Caco-2 (cell line): Measurements from ENCODE around the gene CLDN19. TPM values are rescaled to one million over a fixed set of nuclear protein-coding genes. Genes with fewer than 3 reads are reported as not detected.
"Not testable (repeated sequence)": the region's sequence is repeated elsewhere in the genome, so short reads cannot be mapped to it uniquely, and the experiment has no call there.

Experiments
- BruUV-seq: library from RNA; stranded (reverse); fragments of 400-500 nt; replicated peaks from 2 replicates; lab custom pipeline; 2021; lab: Mats Ljungman, UMichigan
- CTCF ChIA-PET: fragments of 300-600 bp; sonication (Branson Sonifier 250); formaldehyde crosslinking; loops from one replicate; lab custom pipeline; 2022; ENCODE audit warnings: antibody characterized with exemption; lab: Charles Lee
- POLR2A ChIA-PET: fragments of 300-600 bp; sonication (Branson Sonifier 250); formaldehyde crosslinking; loops from one replicate; lab custom pipeline; 2022; ENCODE audit warnings: antibody characterized with exemption; lab: Charles Lee
- DNase-seq, 2 experiments: peaks; one replicate each; pipeline versions ENCODE4 v3.0.0 to v3.0.0-alpha.2; 2020 to 2022
- H3K27me3 ChIP-seq: replicated peaks from 2 replicates; pipeline ENCODE4 v1.6.0; 2011; ENCODE audit warnings: low read length; ENCODE audit not compliant: control insufficient read depth, insufficient read depth
- H3K36me3 ChIP-seq: 2 replicates; pipeline ENCODE4 v1.5.1; 2011; ENCODE audit warnings: low read length; ENCODE audit not compliant: control insufficient read depth, insufficient read depth
- H3K4me1 ChIP-seq: fragments of 250-450 bp; sonication (Bioruptor Pico); 2 replicates; pipeline ENCODE4 v1.5.1; 2020; ENCODE audit warnings: mild to moderate bottlenecking
- H3K4me3 ChIP-seq: 2 replicates; pipeline ENCODE4 v1.5.1; 2011; ENCODE audit warnings: low read depth, mild to moderate bottlenecking, control low read depth, low read length
- H3K9me3 ChIP-seq: fragments of 250-450 bp; sonication (Bioruptor Pico); 2 replicates; pipeline ENCODE4 v1.5.1; 2020; ENCODE audit warnings: mild to moderate bottlenecking, moderate library complexity
- H3K27ac Mint-ChIP-seq: one replicate; pipeline ENCODE4 v1.8.0; 2022; ENCODE audit warnings: mixed read lengths; ENCODE audit not compliant: unreplicated experiment
- H3K27me3 Mint-ChIP-seq: one replicate; pipeline ENCODE4 v1.8.0; 2022; ENCODE audit warnings: mixed read lengths; ENCODE audit not compliant: insufficient read depth, unreplicated experiment
- H3K36me3 Mint-ChIP-seq: one replicate; pipeline ENCODE4 v1.8.0; 2022; ENCODE audit warnings: mild to moderate bottlenecking, mixed read lengths; ENCODE audit not compliant: insufficient read depth, unreplicated experiment
- H3K4me1 Mint-ChIP-seq: one replicate; pipeline ENCODE4 v1.8.0; 2022; ENCODE audit warnings: low read depth, mixed read lengths; ENCODE audit not compliant: unreplicated experiment
- H3K4me3 Mint-ChIP-seq: one replicate; pipeline ENCODE4 v1.8.0; 2022; ENCODE audit warnings: mild to moderate bottlenecking, moderate library complexity, mixed read lengths; ENCODE audit not compliant: unreplicated experiment
- H3K9me3 Mint-ChIP-seq: one replicate; pipeline ENCODE4 v1.8.0; 2022; ENCODE audit warnings: mixed read lengths; ENCODE audit not compliant: unreplicated experiment
- CTCF ChIP-seq, 2 experiments: fragments of 200-600 bp in 1 of 2; IDR thresholded peaks; 1 replicate in 1 of 2; 2 replicates in 1 of 2; pipeline versions ENCODE4 v1.5.1 to v1.8.0; 2011 to 2022; ENCODE audit warnings: antibody characterized with exemption in 1 of 2, control low read depth in 1 of 2, inconsistent platforms in 1 of 2, low read depth in 1 of 2, low read length in 1 of 2, mild to moderate bottlenecking in 1 of 2, moderate library complexity in 1 of 2; ENCODE audit not compliant: insufficient read depth in 1 of 2, severe bottlenecking in 1 of 2, unreplicated experiment in 1 of 2
- intact Hi-C: fragments of 100-400 bp; cut with micrococcal nuclease; formaldehyde crosslinking; loops from one replicate; pipeline ENCODE4 v1.10.0; 2022; ENCODE audit not compliant: unreplicated experiment
- total RNA-seq: library from RNA; stranded (reverse); gene quantifications from 2 replicates; pipeline ENCODE4 v1.2.3, GENCODE V29; 2022

The CLDN19 gene
- total RNA-seq, 1 experiment from 2014 or later: 4.0 TPM

DNA sequence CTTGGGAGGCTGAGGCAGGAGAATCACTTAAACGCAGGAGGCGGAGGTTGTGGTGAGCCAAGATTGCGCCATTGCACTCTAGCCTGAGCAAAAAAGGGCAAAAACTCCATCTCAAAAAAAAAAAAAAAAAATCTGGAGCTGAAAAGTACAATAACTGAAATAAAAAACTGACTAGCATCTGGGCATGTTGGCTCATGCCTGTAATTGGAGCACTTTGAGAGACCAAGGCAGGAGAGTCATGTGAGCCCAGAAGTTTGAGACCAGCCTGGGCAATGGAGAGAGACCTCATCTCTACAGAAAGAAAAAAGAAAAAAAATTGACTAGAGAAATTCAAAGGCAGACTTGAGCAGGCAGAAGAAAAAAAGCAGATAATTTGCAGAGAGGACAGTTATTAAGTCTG is 18.1 kb downstream of the CLDN19 start:
- no peak for DNase-seq
- ChIA-PET POLR2A (interaction anchor here (0.6 kb wide), 1 partner anchor 404 kb away, joined by 4 read pairs; no protein-coding TSS in a partner anchor), CTCF (no interaction called here)
- Histone ChIP-seq H3K27me3 (no peaks in the 10 kb centered on the region), H3K36me3 (no peaks in the 10 kb centered on the region), H3K4me3 (no peak overlapping the region), H3K9me3 (no peaks in the 10 kb centered on the region), H3K4me1 (no peaks in the 10 kb centered on the region)
- TF ChIP-seq CTCF (IDR thresholded peaks at IDR 0.05; ENCODE audit: insufficient read depth in 1 of 2, low read depth in 1 of 2, low read length in 1 of 2, severe bottlenecking in 1 of 2, unreplicated experiment in 1 of 2): no peak
- H3K36me3 Mint-ChIP-seq: peaks cover 18% of the 10 kb centered on the region
- no peaks in the 10 kb centered on the region for H3K27me3 Mint-ChIP-seq
- H3K4me3 Mint-ChIP-seq: no peak overlapping the region
- BruUV-seq: no TSS peak
- H3K9me3 Mint-ChIP-seq: no peaks in the 10 kb centered on the region
- peak overlapping the region; percentile 69 for H3K27ac Mint-ChIP-seq
- no peaks in the 10 kb centered on the region for H3K4me1 Mint-ChIP-seq
- intact Hi-C loops: no loop called here

DNA sequence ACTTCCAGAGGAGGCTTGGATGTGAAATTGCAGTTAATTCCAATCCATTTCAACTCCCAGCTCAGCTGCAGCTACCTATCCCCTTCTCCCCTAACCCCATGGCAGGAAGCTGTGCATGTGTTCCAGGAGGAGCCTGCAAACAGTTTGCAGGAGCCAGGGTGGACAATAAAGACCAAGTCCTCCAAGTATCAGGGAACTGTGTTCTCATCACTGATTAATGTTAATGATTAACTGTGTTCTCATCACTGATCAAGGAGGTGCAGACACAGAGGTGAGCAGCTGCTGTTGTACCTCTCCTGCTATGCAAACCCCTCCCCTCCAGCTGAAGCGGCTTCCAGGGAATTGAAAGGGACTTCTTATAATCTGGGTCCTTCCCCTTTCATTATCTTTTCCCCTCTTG is 19.2 kb downstream of the CLDN19 start:
- H3K36me3 ChIP-seq: no peaks in the 10 kb centered on the region
- BruUV-seq: no TSS peak
- Mint-ChIP-seq H3K27ac (no peak overlapping the region), H3K9me3 (no peaks in the 10 kb centered on the region), H3K4me1 (no peaks in the 10 kb centered on the region), H3K36me3 (peaks cover 26% of the 10 kb centered on the region), H3K27me3 (no peaks in the 10 kb centered on the region), H3K4me3 (no peak overlapping the region)
- peak; percentile 40 to 45 for DNase-seq
- H3K27me3 ChIP-seq: no peaks in the 10 kb centered on the region
- no peak overlapping the region for H3K4me3 ChIP-seq
- intact Hi-C loops: no loop called here
- no peak for TF ChIP-seq CTCF (IDR thresholded peaks at IDR 0.05; ENCODE audit: insufficient read depth in 1 of 2, low read depth in 1 of 2, low read length in 1 of 2, severe bottlenecking in 1 of 2, unreplicated experiment in 1 of 2)
- ChIA-PET CTCF (interaction anchor here (0.6 kb wide), 1 partner anchor 20 kb away, joined by 4 read pairs; no protein-coding TSS in a partner anchor), POLR2A (no interaction called here)
- no peaks in the 10 kb centered on the region for H3K4me1 ChIP-seq
- no peaks in the 10 kb centered on the region for H3K9me3 ChIP-seq

DNA sequence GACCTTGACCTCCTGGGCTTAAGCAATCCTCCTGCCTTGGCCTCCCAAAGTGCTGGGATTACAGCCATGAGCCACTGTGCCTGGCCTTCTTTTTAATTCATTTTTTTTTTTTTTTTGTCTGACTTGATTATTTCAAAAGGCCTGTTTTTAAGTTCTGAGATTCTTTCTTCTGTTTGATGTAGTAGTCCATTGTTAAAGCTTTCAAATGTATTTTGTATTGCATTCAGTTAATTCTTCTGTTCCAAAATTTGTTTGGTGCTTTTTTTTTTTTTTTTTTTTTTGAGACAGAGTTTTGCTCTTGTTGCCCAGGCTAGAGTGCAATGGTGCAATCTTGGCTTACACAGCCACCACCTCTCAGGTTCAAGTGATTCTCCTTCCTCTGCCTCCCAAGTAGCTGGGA is 25.6 kb downstream of the CLDN19 start:
- BruUV-seq: not testable (repeated sequence)

DNA sequence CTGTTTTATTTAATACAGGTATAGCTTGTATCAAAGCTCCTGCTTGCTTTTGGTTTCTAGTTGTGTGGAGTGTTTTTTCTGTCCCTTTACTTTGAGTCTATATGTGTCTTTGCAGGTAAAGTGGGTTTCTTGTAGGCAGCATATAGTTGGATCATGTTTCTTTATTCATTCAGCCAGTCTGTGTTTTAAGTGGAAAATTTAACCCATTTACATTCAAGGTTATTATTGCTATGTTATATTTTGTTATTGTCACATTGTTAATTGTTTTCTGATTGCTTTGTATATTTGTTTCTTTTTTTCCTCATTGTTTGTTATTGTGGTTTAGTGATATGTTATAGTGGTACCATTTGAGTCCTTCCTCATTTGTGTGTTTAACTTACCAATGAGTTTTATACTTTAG is 26.7 kb downstream of the CLDN19 start:
- intact Hi-C loops: no loop called here
- peaks cover 9% of the 10 kb centered on the region for H3K9me3 Mint-ChIP-seq
- H3K36me3 Mint-ChIP-seq: peaks cover 61% of the 10 kb centered on the region
- H3K4me3 Mint-ChIP-seq: no peak overlapping the region
- no peak for DNase-seq
- no peak overlapping the region for H3K27ac Mint-ChIP-seq
- Histone ChIP-seq H3K27me3 (no peaks in the 10 kb centered on the region), H3K4me3 (no peak overlapping the region), H3K36me3 (no peaks in the 10 kb centered on the region), H3K9me3 (no peaks in the 10 kb centered on the region; the same call in 1 of the 2 replicates), H3K4me1 (no peaks in the 10 kb centered on the region)
- POLR2A ChIA-PET: no interaction called here
- no TSS peak for BruUV-seq
- no peak for TF ChIP-seq CTCF (IDR thresholded peaks at IDR 0.05; ENCODE audit: insufficient read depth in 1 of 2, low read depth in 1 of 2, low read length in 1 of 2, severe bottlenecking in 1 of 2, unreplicated experiment in 1 of 2)
- peaks cover 6% of the 10 kb centered on the region for H3K4me1 Mint-ChIP-seq
- no peaks in the 10 kb centered on the region for H3K27me3 Mint-ChIP-seq
- CTCF ChIA-PET: no interaction called here

More for the DNA sequence above, 25.6 kb downstream of the CLDN19 start:
- H3K9me3 Mint-ChIP-seq, H3K4me3 ChIP-seq, H3K4me3 Mint-ChIP-seq, H3K27ac Mint-ChIP-seq, intact Hi-C loops, H3K27me3 ChIP-seq, H3K4me1 ChIP-seq, POLR2A ChIA-PET, H3K9me3 ChIP-seq, H3K36me3 ChIP-seq, H3K4me1 Mint-ChIP-seq, DNase-seq, H3K27me3 Mint-ChIP-seq, CTCF ChIA-PET: not testable (repeated sequence)
- H3K36me3 Mint-ChIP-seq: peaks cover 65% of the 10 kb centered on the region

DNA sequence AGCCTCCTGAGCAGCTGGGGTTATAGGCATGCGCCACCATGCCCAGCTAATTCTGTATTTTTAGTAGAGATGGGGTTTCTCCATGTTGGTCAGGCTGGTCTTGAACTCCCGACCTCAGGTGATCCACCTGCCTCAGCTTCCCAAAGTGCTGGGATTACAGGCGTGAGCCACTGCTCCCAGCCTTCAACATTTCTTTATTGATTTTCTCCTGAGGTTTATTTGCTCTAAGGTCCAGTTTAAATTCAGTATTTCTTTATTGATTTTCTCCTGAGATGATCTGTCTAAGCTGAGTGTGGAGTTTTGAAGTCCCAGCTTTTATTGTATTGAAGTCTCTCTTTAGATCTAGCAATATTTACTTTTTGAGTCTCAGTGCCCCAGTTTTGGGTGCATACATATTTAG is 27.2 kb downstream of the CLDN19 start:
- BruUV-seq, H3K9me3 Mint-ChIP-seq, H3K4me1 Mint-ChIP-seq, H3K27ac Mint-ChIP-seq, DNase-seq, POLR2A ChIA-PET, intact Hi-C loops, H3K4me3 ChIP-seq, H3K36me3 ChIP-seq, H3K4me1 ChIP-seq, H3K27me3 Mint-ChIP-seq, H3K4me3 Mint-ChIP-seq, H3K9me3 ChIP-seq, CTCF ChIA-PET, H3K27me3 ChIP-seq: not testable (repeated sequence)
- H3K36me3 Mint-ChIP-seq: peaks cover 56% of the 10 kb centered on the region
